Gastroesophageal sphincter (tissue), 4 donors: Measurements from ENCODE around the gene TOR1AIP1. TPM values are rescaled to one million over a fixed set of nuclear protein-coding genes. Genes with fewer than 3 reads are reported as not detected.

Experiments used
- ATAC-seq: fragments of 150-250 bp; one replicate; pipeline ENCODE4 v1.9.1; 2016; ENCODE audit warnings: mild to moderate bottlenecking, moderate library complexity
- H3K27ac ChIP-seq, 4 donors: fragments of 200-600 bp; sonication (generic) in 3 of 4; 1 replicate in 3 of 4; 2 replicates in 1 of 4; pipeline ENCODE4 v1.5.1; 2016 to 2019
- H3K27me3 ChIP-seq: fragments of 200-600 bp; sonication (generic); one replicate; pipeline ENCODE4 v1.5.1; 2019
- H3K36me3 ChIP-seq, 2 donors: fragments of 200-600 bp; sonication (generic); one replicate each; pipeline ENCODE4 v1.5.1; 2019; ENCODE audit warnings: control low read depth in 1 of 2
- H3K4me1 ChIP-seq, 3 donors: fragments of 200-600 bp; sonication (generic); 1 replicate in 2 of 3; 2 replicates in 1 of 3; pipeline ENCODE4 v1.5.1; 2016 to 2019; ENCODE audit warnings: control low read depth in 2 of 3
- H3K4me3 ChIP-seq, 2 donors: fragments of 200-600 bp; sonication (generic); one replicate each; pipeline ENCODE4 v1.5.1; 2019; ENCODE audit warnings: mild to moderate bottlenecking in 1 of 2, moderate library complexity in 1 of 2
- H3K9me3 ChIP-seq, 3 donors: fragments of 200-600 bp; sonication (generic); one replicate each; pipeline ENCODE4 v1.5.1; 2017 to 2019; ENCODE audit warnings: control low read depth in 2 of 3
- EP300 ChIP-seq: sonication (generic); formaldehyde crosslinking; IDR thresholded peaks from one replicate; pipeline ENCODE4 v1.6.1; 2017; ENCODE audit warnings: antibody characterized with exemption, mild to moderate bottlenecking
- POLR2A ChIP-seq, 2 donors: fragments of 450-650 bp; IDR thresholded peaks; one replicate each; pipeline ENCODE4 v1.6.1; 2017; ENCODE audit warnings: antibody characterized with exemption in 2 of 2, mild to moderate bottlenecking in 2 of 2, moderate library complexity in 1 of 2
- POLR2AphosphoS5 ChIP-seq: sonication (generic); formaldehyde crosslinking; IDR thresholded peaks from one replicate; pipeline ENCODE4 v1.6.1; 2017; ENCODE audit warnings: antibody characterized with exemption
- whole genome bisulfite sequencing, 2 donors: methylation state at CpG; one replicate each; pipeline ENCODE4 v1.1.5; 2018; ENCODE audit warnings: low coverage in 1 of 2; 5-methylcytosine and 5-hydroxymethylcytosine counted together
- total RNA-seq, 4 donors: library from RNA; depleted of rRNA; stranded (reverse); fragments of >200 nt; gene quantifications; one replicate each; pipeline ENCODE4 v1.1.0, GENCODE V29; 2016
- TF ChIP-seq, protein P1 (sequence below), 4 experiments: fragments of 200-600 bp in 2 of 4; fragments of 450-650 bp in 2 of 4; sonication (generic) in 1 of 4; IDR thresholded peaks; one replicate each; pipeline ENCODE4 v1.5.1; 2017 to 2019; ENCODE audit warnings: antibody characterized with exemption in 4 of 4, mild to moderate bottlenecking in 2 of 4, moderate library complexity in 2 of 4

Gene TOR1AIP1
- total RNA-seq, 4 donors from 2014 or later: 132 to 162 (median 141) TPM

DNA sequence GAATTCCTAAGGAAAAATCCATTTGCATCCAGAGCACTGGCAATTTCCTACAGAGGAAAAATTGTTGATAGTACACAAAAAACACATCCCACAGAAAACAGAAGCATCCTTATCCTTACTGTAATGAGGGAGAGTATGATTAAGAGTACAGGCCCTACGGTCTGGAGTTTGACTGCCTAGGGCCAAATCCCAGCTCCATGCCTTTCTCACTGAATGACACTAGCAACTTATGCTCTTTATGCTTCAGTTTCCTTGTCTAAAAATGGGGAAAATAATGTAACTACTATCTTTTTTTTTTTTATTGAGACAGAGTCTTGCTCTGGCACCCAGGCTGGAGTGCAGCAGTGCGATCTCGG is 44.7 kb downstream of the TOR1AIP1 start:
- no peak for ATAC-seq
- Histone ChIP-seq H3K4me3 (no peak overlapping the region), H3K4me1 (peaks cover 0 to 4% (median 0%) of the 10 kb centered on the region in 3 donors), H3K9me3 (no peaks in the 10 kb centered on the region), H3K27me3 (no peaks in the 10 kb centered on the region), H3K36me3 (peaks cover 0 to 3% of the 10 kb centered on the region in 2 donors), H3K27ac (no peak overlapping the region)
- 100% methylated on average over 1 of the region's 3 CpGs for WGBS, 2 donors
- TF ChIP-seq EP300 (no peak), POLR2AphosphoS5 (no peak), POLR2A (IDR thresholded peaks at IDR 0.05) (no peak)
- TF ChIP-seq, protein P1, sequence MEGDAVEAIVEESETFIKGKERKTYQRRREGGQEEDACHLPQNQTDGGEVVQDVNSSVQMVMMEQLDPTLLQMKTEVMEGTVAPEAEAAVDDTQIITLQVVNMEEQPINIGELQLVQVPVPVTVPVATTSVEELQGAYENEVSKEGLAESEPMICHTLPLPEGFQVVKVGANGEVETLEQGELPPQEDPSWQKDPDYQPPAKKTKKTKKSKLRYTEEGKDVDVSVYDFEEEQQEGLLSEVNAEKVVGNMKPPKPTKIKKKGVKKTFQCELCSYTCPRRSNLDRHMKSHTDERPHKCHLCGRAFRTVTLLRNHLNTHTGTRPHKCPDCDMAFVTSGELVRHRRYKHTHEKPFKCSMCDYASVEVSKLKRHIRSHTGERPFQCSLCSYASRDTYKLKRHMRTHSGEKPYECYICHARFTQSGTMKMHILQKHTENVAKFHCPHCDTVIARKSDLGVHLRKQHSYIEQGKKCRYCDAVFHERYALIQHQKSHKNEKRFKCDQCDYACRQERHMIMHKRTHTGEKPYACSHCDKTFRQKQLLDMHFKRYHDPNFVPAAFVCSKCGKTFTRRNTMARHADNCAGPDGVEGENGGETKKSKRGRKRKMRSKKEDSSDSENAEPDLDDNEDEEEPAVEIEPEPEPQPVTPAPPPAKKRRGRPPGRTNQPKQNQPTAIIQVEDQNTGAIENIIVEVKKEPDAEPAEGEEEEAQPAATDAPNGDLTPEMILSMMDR (IDR thresholded peaks at IDR 0.05): no peak

GRCh38 chr1:179929955-179930798 is 48.1 kb downstream of the TOR1AIP1 start:
- no peaks in the 10 kb centered on the region for H3K9me3 ChIP-seq
- H3K36me3 ChIP-seq: no peaks in the 10 kb centered on the region
- no peak overlapping the region for H3K27ac ChIP-seq
- no peak for TF ChIP-seq POLR2A (IDR thresholded peaks at IDR 0.05)
- H3K27me3 ChIP-seq: no peaks in the 10 kb centered on the region
- WGBS, 2 donors: 41 to 43% methylated on average over 1 to 2 of the region's 2 CpGs
- no peak for ATAC-seq
- no peak overlapping the region for H3K4me3 ChIP-seq
- peaks cover 0 to 4% (median 0%) of the 10 kb centered on the region in 3 donors for H3K4me1 ChIP-seq

DNA sequence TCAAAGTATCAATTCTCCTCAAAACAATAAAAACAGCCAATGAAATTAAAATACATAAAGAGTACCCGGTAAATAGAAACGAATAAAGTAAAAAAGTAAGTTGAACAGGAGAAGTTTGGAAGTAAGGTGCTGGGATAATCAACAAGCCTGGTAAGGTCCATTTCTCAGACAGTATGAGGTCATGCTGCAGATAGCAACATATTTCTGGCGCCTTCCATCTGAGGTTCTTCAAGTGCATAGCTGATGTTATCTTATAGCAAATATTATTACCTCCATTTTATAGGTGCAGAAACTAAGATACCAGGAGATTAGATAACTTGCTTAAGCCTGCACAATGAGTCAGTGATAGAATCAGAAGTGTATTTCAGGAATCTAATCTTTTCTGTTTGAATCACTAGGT is 48.8 kb downstream of the TOR1AIP1 start:
- Histone ChIP-seq H3K27ac (no peak overlapping the region), H3K4me3 (no peak overlapping the region), H3K9me3 (no peaks in the 10 kb centered on the region), H3K27me3 (no peaks in the 10 kb centered on the region), H3K4me1 (peaks cover 0 to 4% (median 0%) of the 10 kb centered on the region in 3 donors), H3K36me3 (no peaks in the 10 kb centered on the region)
- WGBS, 2 donors: 81 to 97% methylated on average over 3 of the region's 3 CpGs
- TF ChIP-seq EP300 (no peak), POLR2AphosphoS5 (no peak)
- ATAC-seq: no peak

GRCh38 chr1:179933219-179933618 is 51.1 kb downstream of the TOR1AIP1 start:
- Histone ChIP-seq H3K4me1 (peaks cover 0 to 4% (median 0%) of the 10 kb centered on the region in 3 donors), H3K36me3 (no peaks in the 10 kb centered on the region), H3K27me3 (no peaks in the 10 kb centered on the region), H3K4me3 (no peak overlapping the region), H3K9me3 (no peaks in the 10 kb centered on the region), H3K27ac (no peak overlapping the region)
- 79 to 100% methylated on average over 1 to 2 of the region's 2 CpGs for WGBS, 2 donors
- no peak for TF ChIP-seq POLR2A (IDR thresholded peaks at IDR 0.05)
- TF ChIP-seq, protein P1 (IDR thresholded peaks at IDR 0.05): no peak
- TF ChIP-seq POLR2AphosphoS5: no peak
- ATAC-seq: no peak

- WGBS, 2 donors: 67% methylated on average over 1 of the region's 1 CpG
- no peak for ATAC-seq
- H3K27ac ChIP-seq: no peak overlapping the region
Measured at GRCh38 chr1:179935909-179936496, 53.9 kb downstream of the TOR1AIP1 start.

More at GRCh38 chr1:179935909-179936496, 53.9 kb downstream of the TOR1AIP1 start:
- Histone ChIP-seq H3K4me3 (no peak overlapping the region), H3K9me3 (no peaks in the 10 kb centered on the region), H3K27me3 (no peaks in the 10 kb centered on the region), H3K4me1 (no peaks in the 10 kb centered on the region), H3K36me3 (no peaks in the 10 kb centered on the region)
- TF ChIP-seq POLR2A (IDR thresholded peaks at IDR 0.05) (no peak), POLR2AphosphoS5 (no peak), EP300 (no peak)
- TF ChIP-seq, protein P1 (IDR thresholded peaks at IDR 0.05): no peak
